ENCODE measurements around the gene COL8A1.

DNA sequence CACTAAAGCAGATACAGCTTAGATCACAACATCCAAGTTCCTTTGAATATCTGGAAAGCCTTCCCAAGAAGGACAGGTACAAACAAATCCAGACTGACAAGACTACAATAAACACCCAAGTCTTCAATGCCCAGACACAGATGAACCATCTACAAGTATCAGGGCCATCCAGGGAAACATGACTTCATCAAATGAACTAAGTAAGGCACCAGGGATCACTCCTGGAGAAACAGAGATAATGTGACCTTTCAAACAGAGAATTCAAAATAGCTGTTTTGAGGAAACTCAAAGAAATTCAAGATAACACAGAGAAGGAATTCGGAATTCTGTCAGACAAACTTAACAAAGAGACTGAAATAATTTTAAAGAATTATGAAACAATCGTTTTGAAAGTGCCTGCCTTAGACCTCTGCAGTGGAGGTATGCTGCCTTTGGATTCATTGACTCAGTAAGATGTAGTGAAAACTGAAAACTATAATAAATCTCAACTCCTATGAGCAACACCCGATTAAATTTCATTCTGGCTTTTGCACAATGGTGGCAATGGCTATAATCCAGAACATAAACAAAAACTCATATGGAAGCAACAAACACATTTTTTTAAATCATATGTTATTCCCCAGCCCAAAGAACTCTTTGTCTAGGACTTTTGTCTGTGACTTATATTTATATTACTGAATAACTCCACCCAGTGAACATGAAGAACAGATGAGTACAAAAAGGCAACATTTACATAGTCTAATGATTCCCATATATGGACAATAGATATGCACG is 12.6 kb upstream of the COL8A1 start:
- TF ChIP-seq POLR2A (IDR thresholded peaks at IDR 0.05; ENCODE audit: low read depth, low read length) (no peak), POLR2AphosphoS5 (IDR thresholded peaks at IDR 0.05; ENCODE audit: low read depth, low read length) (no peak)
